Stimulated activated memory B cell treated with anti-CD40 and anti-IgM and Interleukin-4, amounts not matched to agents 10 μg/mL and 1 μg/mL and 100 μg/mL, for 72 hours (primary cell): ENCODE data around the gene GNAL.

Experiments
- ATAC-seq: fragments of 150-1000 bp; cut with Tn5 transposase; 2 replicates; pipeline ENCODE4 v1.10.0; 2021
- H3K27ac Mint-ChIP-seq: one replicate; pipeline ENCODE4 v1.8.0; 2022; ENCODE audit warnings: mild to moderate bottlenecking, mixed read lengths
- H3K27me3 Mint-ChIP-seq: one replicate; pipeline ENCODE4 v1.8.0; 2022; ENCODE audit warnings: mixed read lengths
- H3K36me3 Mint-ChIP-seq: one replicate; pipeline ENCODE4 v1.8.0; 2022; ENCODE audit warnings: mixed read lengths
- H3K4me1 Mint-ChIP-seq: one replicate; pipeline ENCODE4 v1.8.0; 2022; ENCODE audit warnings: mixed read lengths
- H3K4me3 Mint-ChIP-seq: one replicate; pipeline ENCODE4 v1.8.0; 2022; ENCODE audit warnings: mild to moderate bottlenecking, moderate library complexity, mixed read lengths
- H3K9me3 Mint-ChIP-seq: one replicate; pipeline ENCODE4 v1.8.0; 2022; ENCODE audit warnings: mixed read lengths

GNAL gene

DNA sequence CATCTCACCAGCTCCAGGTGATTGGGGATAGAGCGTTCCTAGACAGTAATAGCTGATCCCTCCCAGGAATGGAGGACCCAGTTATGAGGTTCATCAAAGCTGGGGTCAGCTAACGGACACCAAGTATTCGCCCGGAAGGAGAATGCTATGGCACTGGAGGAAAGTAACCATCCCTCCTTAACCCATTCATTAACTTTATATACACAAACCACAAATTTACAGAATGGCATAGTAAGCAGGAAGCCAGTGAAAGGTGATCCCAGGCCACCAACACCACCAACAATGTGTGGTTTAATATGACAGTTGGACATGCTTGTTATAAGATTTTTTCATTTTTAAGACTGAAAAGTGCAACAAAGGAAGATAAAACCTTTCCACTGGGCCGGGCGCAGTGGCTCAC is 106.9 kb downstream of the GNAL start:
- no peaks in the 10 kb centered on the region for H3K36me3 Mint-ChIP-seq
- H3K27me3 Mint-ChIP-seq, result peaks cover 31% of the 10 kb centered on the region
- ATAC-seq, result no peak
- no peaks in the 10 kb centered on the region for H3K4me1 Mint-ChIP-seq
- H3K27ac Mint-ChIP-seq, result no peak overlapping the region
- H3K4me3 Mint-ChIP-seq, result no peak overlapping the region
- H3K9me3 Mint-ChIP-seq, result no peaks in the 10 kb centered on the region

DNA sequence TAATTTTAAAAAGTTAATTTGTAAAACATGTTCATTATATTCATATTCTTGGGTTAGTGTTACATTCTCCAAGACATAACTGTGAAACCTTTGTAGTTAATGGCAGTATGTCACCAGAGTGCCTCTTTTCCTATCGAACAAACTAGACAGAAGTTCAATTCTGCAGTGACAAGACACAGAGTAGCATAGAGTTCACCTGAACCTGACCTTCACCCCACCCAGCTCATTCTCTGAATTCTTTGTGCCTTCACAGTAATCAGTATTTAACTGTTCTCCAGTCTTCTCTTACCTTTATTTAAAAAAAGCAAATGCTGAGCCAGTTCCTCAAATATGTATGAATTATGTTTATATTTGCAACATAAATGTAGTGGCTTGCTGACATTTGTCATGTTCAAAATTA is 109.2 kb downstream of the GNAL start:
- Mint-ChIP-seq H3K27me3 (peaks cover 30% of the 10 kb centered on the region), H3K36me3 (no peaks in the 10 kb centered on the region), H3K9me3 (no peaks in the 10 kb centered on the region), H3K4me1 (no peaks in the 10 kb centered on the region), H3K4me3 (no peak overlapping the region), H3K27ac (no peak overlapping the region)
- ATAC-seq, result no peak

DNA sequence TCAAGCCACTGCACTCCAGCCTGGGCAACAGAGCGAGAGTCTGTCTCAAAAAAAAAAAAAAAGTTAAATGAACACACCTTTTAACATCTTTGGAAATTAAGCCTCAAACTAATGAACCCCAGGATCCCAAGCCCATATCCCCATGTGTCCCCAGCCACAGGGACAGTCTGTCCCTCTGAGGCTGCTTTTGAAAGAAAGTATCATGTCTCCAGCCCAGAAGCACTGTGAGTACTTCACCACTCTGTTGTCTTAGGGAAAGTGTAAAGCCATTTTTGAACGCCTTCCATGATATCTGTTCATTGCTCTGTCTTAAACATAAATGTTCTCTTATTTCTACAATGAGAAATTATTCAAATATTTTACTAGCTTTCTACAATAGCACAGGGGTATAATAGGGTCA is 110.0 kb downstream of the GNAL start:
- Mint-ChIP-seq H3K9me3 (no peaks in the 10 kb centered on the region), H3K4me3 (no peak overlapping the region), H3K27me3 (peaks cover 22% of the 10 kb centered on the region), H3K36me3 (no peaks in the 10 kb centered on the region), H3K27ac (no peak overlapping the region), H3K4me1 (no peaks in the 10 kb centered on the region)
- no peak for ATAC-seq

DNA sequence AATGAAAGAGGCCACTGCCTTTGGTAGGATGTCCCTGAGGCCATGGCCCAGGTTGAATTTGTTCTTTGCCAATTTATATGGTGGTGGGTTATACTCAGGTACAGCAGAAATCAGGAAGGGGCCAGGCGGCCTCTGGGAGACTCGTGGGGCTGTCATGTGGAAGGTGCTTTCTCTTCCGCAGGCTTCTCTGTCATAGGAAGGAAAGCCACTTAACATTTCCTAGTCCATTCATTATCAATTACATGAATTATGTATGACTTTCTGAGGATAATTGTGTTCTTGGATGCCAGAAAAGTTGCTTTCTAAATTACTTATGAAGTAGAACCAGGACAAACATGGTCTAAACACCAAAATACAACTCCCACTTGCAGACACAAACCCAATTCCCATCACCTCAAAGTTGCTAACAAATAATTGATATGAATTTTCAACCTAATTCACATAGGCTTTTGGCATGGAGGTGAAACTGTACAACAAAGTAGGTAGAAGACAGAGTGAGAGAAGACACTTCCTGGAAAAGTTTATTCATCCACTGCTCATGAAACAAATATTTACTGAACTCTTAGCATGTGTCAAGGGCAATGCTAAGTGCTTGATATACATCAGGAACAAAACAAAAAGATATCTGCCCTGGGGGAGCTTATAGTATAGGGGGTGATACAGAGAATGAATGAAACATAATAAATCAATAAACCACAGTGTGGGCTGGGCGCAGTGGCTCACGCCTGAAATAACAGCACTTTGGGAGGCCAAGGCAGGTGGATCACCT is 111.7 kb downstream of the GNAL start:
- Mint-ChIP-seq H3K4me1 (no peaks in the 10 kb centered on the region), H3K27ac (no peak overlapping the region), H3K27me3 (peaks cover 18% of the 10 kb centered on the region), H3K4me3 (no peak overlapping the region), H3K9me3 (no peaks in the 10 kb centered on the region), H3K36me3 (no peaks in the 10 kb centered on the region)
- ATAC-seq, result no peak

- no peaks in the 10 kb centered on the region for H3K4me1 Mint-ChIP-seq
- peaks cover 18% of the 10 kb centered on the region for H3K27me3 Mint-ChIP-seq
- H3K9me3 Mint-ChIP-seq, result no peaks in the 10 kb centered on the region
- H3K27ac Mint-ChIP-seq, result no peak overlapping the region
- no peak overlapping the region for H3K4me3 Mint-ChIP-seq
- H3K36me3 Mint-ChIP-seq, result no peaks in the 10 kb centered on the region
- ATAC-seq, result no peak
Observed at GRCh38 chr18:11801573-11801972, 112.5 kb downstream of the GNAL start.

GRCh38 chr18:11802158-11802557 is 113.1 kb downstream of the GNAL start:
- Mint-ChIP-seq H3K9me3 (no peaks in the 10 kb centered on the region), H3K36me3 (no peaks in the 10 kb centered on the region), H3K27ac (no peak overlapping the region), H3K27me3 (peaks cover 23% of the 10 kb centered on the region), H3K4me1 (no peaks in the 10 kb centered on the region), H3K4me3 (no peak overlapping the region)
- no peak for ATAC-seq

DNA sequence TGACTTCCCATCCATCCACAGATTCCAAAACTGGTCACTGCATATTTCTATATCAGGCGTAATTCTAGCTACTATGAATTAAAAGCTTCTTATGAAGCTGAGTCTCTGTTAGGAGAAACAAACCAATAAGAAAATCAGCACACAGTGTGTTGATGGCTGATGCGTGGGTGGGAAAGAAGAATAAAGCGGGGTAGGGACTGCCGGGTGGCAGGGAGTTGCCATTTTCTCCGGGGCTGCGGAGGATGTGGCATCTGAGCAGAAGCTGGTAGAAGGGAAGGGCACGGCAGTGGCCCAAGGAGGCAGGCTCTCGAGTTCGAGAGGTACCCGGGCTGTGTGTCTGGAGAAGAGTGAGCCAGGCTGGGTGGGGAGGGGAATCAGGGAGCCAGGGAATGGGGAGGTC is 113.5 kb downstream of the GNAL start:
- Mint-ChIP-seq H3K4me1 (no peaks in the 10 kb centered on the region), H3K9me3 (no peaks in the 10 kb centered on the region), H3K36me3 (no peaks in the 10 kb centered on the region), H3K27ac (no peak overlapping the region), H3K27me3 (peaks cover 27% of the 10 kb centered on the region), H3K4me3 (no peak overlapping the region)
- ATAC-seq, result no peak

DNA sequence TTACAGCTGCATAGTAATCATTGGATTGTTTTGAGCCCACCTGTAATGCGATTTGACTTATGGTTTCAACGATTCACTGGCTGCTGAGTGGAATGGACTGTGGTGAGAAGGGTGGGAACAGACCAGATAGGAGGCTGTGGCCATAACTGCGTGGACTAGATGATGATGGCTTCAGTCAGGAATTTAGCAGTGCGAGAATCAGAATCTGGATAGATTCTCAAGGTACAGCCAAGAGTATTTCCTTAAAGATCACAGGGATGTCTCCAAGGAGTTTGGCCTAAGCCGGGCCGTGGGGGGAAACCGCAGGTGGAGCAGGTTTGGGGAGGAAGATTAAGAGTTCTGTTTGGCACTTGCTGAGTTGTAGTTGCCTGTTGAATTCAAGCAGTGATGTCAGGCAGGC is 118.2 kb downstream of the GNAL start:
- no peak for ATAC-seq
- Mint-ChIP-seq H3K27me3 (peaks cover 39% of the 10 kb centered on the region), H3K4me1 (no peaks in the 10 kb centered on the region), H3K36me3 (no peaks in the 10 kb centered on the region), H3K27ac (no peak overlapping the region), H3K9me3 (no peaks in the 10 kb centered on the region), H3K4me3 (no peak overlapping the region)

DNA sequence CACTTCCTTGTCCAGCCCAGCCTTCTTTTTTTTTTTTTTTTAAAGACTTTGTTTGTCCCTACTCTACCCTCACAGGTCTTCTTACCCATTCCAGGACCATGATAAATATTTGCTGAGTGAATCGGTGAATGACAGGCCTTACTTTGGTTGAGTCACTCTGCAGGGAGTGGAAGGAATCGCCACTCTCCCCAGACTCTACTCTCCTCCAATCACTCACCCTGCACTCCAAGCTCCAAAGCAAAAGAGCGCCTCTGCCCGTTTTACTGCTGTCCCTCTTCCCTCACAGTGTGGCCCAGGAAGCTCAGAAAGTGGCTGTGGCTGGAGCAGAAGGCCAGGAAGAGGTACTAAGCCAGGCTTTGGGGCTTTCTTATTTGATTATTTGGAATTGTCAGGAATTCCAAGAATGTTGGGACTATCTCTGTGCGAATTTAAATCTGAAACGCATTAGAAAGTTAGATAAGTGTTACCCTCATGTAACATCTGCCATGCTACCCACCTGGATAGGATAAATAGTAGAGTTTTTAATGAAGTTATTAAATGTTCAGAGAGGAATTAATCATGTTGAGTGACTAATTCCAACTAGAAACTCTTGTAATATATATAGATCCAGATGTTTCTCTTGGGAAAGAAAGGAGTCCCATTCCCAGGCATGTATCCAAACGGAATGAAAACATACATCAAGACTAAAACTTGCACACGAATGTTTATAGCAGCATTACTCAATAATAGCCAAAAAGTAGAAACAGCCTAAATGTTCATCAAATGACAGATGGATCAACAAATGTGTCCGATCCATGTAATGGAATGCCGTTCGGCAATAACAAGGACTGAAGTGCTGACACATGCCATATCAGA is 119.2 kb downstream of the GNAL start:
- no peak for ATAC-seq
- no peaks in the 10 kb centered on the region for H3K36me3 Mint-ChIP-seq
- H3K4me3 Mint-ChIP-seq, result no peak overlapping the region
- H3K27ac Mint-ChIP-seq, result no peak overlapping the region
- H3K27me3 Mint-ChIP-seq, result peaks cover 32% of the 10 kb centered on the region
- H3K9me3 Mint-ChIP-seq, result no peaks in the 10 kb centered on the region
- no peaks in the 10 kb centered on the region for H3K4me1 Mint-ChIP-seq

DNA sequence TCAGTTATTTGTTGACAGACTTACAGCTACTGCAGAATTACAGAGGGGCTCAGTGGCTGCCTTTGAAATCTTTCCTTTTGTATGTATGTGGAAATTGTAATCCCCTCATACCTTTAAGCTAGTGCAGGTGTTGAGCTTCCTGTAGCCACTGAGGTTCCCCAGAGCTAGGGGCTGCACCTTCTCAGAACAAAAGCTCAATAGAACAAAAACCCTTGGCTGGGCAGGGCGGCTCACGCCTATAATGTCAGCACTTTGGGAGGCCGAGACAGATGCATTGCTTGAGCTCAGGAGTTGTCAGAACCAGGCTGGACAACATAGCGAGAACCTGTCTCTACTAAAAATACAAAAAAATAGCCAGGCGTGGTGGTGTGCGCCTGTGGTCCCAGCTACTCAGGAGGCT is 120.8 kb downstream of the GNAL start:
- H3K9me3 Mint-ChIP-seq, result no peaks in the 10 kb centered on the region
- H3K27ac Mint-ChIP-seq, result no peak overlapping the region
- no peaks in the 10 kb centered on the region for H3K36me3 Mint-ChIP-seq
- peaks cover 32% of the 10 kb centered on the region for H3K27me3 Mint-ChIP-seq
- H3K4me3 Mint-ChIP-seq, result no peak overlapping the region
- no peak for ATAC-seq
- no peaks in the 10 kb centered on the region for H3K4me1 Mint-ChIP-seq

DNA sequence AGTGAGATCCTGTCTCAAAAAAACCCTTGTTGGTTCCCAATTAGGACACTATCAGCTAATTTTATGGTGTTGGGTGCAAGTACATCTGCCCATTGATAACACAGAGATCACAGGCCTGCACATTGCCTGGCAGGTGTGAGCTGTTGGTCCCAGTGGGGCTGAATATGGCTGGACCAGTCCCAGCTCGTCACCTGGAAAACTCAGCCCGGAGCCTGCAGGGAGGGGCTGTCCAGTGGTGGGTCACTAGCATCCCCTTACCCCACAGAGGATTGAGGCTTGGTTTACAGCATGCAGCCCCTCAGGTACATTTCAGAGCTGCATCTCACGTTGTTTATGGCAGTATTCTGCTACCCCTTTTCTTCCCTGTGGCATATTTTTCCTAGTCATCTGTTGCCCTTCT is 121.3 kb downstream of the GNAL start:
- no peaks in the 10 kb centered on the region for H3K9me3 Mint-ChIP-seq
- no peak overlapping the region for H3K4me3 Mint-ChIP-seq
- H3K36me3 Mint-ChIP-seq, result no peaks in the 10 kb centered on the region
- no peak for ATAC-seq
- H3K27ac Mint-ChIP-seq, result no peak overlapping the region
- no peaks in the 10 kb centered on the region for H3K4me1 Mint-ChIP-seq
- peaks cover 32% of the 10 kb centered on the region for H3K27me3 Mint-ChIP-seq

DNA sequence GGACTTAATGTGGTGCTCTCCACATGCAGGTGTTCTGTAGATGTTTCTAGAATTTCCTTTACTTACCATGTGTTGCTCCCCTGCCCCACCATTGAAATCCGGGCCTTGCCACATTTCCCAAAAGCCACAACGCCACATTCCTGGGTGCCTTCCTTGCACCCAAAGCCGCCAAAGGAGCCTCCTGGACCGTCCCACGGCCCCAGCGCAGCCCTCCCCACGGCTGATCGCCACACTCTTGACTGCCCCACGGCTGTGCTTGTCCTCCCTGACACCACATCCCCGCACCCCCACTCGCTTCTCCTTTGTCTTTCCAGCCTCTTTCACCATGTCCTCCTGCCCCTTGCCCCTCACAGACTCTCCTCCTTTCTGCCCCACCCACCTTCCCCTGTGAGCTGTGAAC is 121.9 kb downstream of the GNAL start:
- no peak for ATAC-seq
- no peak overlapping the region for H3K4me3 Mint-ChIP-seq

GRCh38 chr18:11817229-11817628 is 128.2 kb downstream of the GNAL start:
- no peak for ATAC-seq
- Mint-ChIP-seq H3K4me1 (no peaks in the 10 kb centered on the region), H3K9me3 (no peaks in the 10 kb centered on the region), H3K36me3 (no peaks in the 10 kb centered on the region), H3K4me3 (no peak overlapping the region), H3K27me3 (no peaks in the 10 kb centered on the region), H3K27ac (no peak overlapping the region)

More for the DNA sequence above, 121.9 kb downstream of the GNAL start:
- Mint-ChIP-seq H3K36me3 (no peaks in the 10 kb centered on the region), H3K27me3 (peaks cover 32% of the 10 kb centered on the region), H3K9me3 (no peaks in the 10 kb centered on the region), H3K4me1 (no peaks in the 10 kb centered on the region), H3K27ac (no peak overlapping the region)

DNA sequence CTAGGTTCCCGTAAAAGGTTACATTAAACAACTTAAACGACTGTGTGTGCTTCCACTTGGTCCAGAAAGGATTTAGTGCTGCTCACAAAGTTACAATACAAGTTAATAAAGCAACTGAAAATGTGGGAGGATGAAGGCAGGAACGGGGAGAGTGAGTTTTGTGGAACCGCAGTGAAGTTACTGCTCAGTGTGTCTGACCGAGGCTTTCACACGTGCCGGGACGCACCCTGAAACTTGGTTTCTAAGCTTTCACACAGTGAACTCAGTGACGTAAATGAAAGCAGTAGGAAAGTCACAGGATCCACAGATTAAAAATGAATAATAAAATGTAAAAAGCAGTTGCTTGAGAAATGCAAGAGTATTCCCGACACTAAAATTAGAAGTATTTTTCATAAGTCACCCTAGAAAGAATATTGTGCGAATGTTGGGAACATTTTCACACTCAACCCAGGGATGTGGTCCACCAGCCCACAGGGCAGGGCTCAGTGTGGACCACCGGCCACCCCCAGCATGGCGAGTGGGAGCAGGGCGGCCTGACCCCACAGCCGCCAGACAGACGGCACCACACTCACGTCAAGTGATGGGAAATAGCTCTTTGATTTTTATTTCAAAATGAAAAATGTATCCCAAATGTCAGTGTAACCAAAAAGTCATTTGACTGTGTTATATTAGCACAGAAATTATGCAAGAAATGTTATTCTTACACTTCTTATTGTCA is 129.6 kb downstream of the GNAL start:
- Mint-ChIP-seq H3K27ac (no peak overlapping the region), H3K4me1 (no peaks in the 10 kb centered on the region), H3K4me3 (no peak overlapping the region), H3K27me3 (no peaks in the 10 kb centered on the region), H3K9me3 (no peaks in the 10 kb centered on the region), H3K36me3 (no peaks in the 10 kb centered on the region)
- no peak for ATAC-seq

GRCh38 chr18:11819938-11820337 is 130.9 kb downstream of the GNAL start:
- Mint-ChIP-seq H3K4me1 (no peaks in the 10 kb centered on the region), H3K4me3 (no peak overlapping the region), H3K36me3 (no peaks in the 10 kb centered on the region), H3K27me3 (no peaks in the 10 kb centered on the region), H3K27ac (no peak overlapping the region), H3K9me3 (no peaks in the 10 kb centered on the region)
- ATAC-seq, result no peak
